Stomach smooth muscle (tissue), 2 donors: ENCODE data around the gene NOS3.

Experiments used
- H3K27ac ChIP-seq: one replicate; pipeline ENCODE4 v1.7.0; 2013; ENCODE audit warnings: mild to moderate bottlenecking, low read length, inconsistent platforms
- H3K27me3 ChIP-seq, 2 donors: one replicate each; pipeline ENCODE4 v1.7.0; 2013; ENCODE audit warnings: low read length in 2 of 2; ENCODE audit not compliant: insufficient read depth in 2 of 2, control insufficient read depth in 1 of 2
- H3K36me3 ChIP-seq, 2 donors: one replicate each; pipeline ENCODE4 v1.7.0; 2013; ENCODE audit warnings: low read length in 2 of 2; ENCODE audit not compliant: control insufficient read depth in 2 of 2, insufficient read depth in 2 of 2
- H3K4me1 ChIP-seq: one replicate; pipeline ENCODE4 v1.7.0; 2013; ENCODE audit warnings: low read length; ENCODE audit not compliant: control insufficient read depth, insufficient read depth
- H3K4me3 ChIP-seq, 2 donors: one replicate each; pipeline ENCODE4 v1.7.0; 2013; ENCODE audit warnings: low read length in 2 of 2
- H3K9ac ChIP-seq, 2 donors: one replicate each; pipeline ENCODE4 v1.7.0; 2013; ENCODE audit warnings: low read length in 2 of 2, mild to moderate bottlenecking in 1 of 2
- H3K9me3 ChIP-seq, 2 donors: one replicate each; pipeline ENCODE4 v1.7.0; 2013; ENCODE audit warnings: low read length in 2 of 2; ENCODE audit not compliant: control insufficient read depth in 2 of 2
- donor health status: healthy.
- donor health status: Pancreatic carcinoma.

NOS3 gene

GRCh38 chr7:150974468-150975391, 16.1 kb upstream of the NOS3 start:
- Histone ChIP-seq H3K27me3 (peaks cover 0 to 2% of the 10 kb centered on the region in 2 donors), H3K9ac (peak overlapping the region; percentile 51 to 59), H3K36me3 (no peaks in the 10 kb centered on the region), H3K4me3 (peak overlapping the region; percentile 66 to 86), H3K9me3 (no peaks in the 10 kb centered on the region), H3K4me1 (peaks cover 89% of the 10 kb centered on the region), H3K27ac (peak overlapping the region; percentile 92)

GRCh38 chr7:150975536-150976319, 15.1 kb upstream of the NOS3 start:
- H3K4me3 ChIP-seq = peak overlapping the region; percentile 66 to 86
- peaks cover 0 to 2% of the 10 kb centered on the region in 2 donors for H3K27me3 ChIP-seq
- peaks cover 86% of the 10 kb centered on the region for H3K4me1 ChIP-seq
- no peaks in the 10 kb centered on the region for H3K9me3 ChIP-seq
- peak overlapping the region; percentile 59 to 60 for H3K9ac ChIP-seq
- no peaks in the 10 kb centered on the region for H3K36me3 ChIP-seq
- H3K27ac ChIP-seq = peak overlapping the region; percentile 92

- no peaks in the 10 kb centered on the region for H3K36me3 ChIP-seq
- H3K27me3 ChIP-seq = peaks cover 0 to 2% of the 10 kb centered on the region in 2 donors
- peaks cover 76% of the 10 kb centered on the region for H3K4me1 ChIP-seq
- H3K9me3 ChIP-seq = no peaks in the 10 kb centered on the region
- peak overlapping the region; percentile 92 for H3K27ac ChIP-seq
- H3K9ac ChIP-seq = peak overlapping the region; percentile 59 to 81
- peak overlapping the region; percentile 78 to 86 for H3K4me3 ChIP-seq
Measured at GRCh38 chr7:150976529-150977381, 14.1 kb upstream of the NOS3 start.

- no peaks in the 10 kb centered on the region for H3K36me3 ChIP-seq
- peaks cover 0 to 2% of the 10 kb centered on the region in 2 donors for H3K27me3 ChIP-seq
- H3K4me1 ChIP-seq = peaks cover 68% of the 10 kb centered on the region
- H3K4me3 ChIP-seq = peak overlapping the region; percentile 78 to 86
- H3K9ac ChIP-seq = peak overlapping the region; percentile 59 to 81
- H3K9me3 ChIP-seq = no peaks in the 10 kb centered on the region
- H3K27ac ChIP-seq = peak overlapping the region; percentile 92
Measured at GRCh38 chr7:150977382-150978125, 13.3 kb upstream of the NOS3 start.

GRCh38 chr7:150978126-150978789, 12.6 kb upstream of the NOS3 start, which contains the start of gene KCNH2:
Gene KCNH2 (minus strand): TSS chr7:150978321. CDS start chr7:150977913, 408 bp downstream.
- Histone ChIP-seq H3K9me3 (no peaks in the 10 kb centered on the region), H3K36me3 (no peaks in the 10 kb centered on the region), H3K4me1 (peaks cover 61% of the 10 kb centered on the region), H3K27ac (peak within 1 kb of the TSS; percentile 92), H3K4me3 (peak within 1 kb of the TSS; percentile 78 to 86), H3K9ac (peak within 1 kb of the TSS; percentile 59 to 81), H3K27me3 (peaks cover 0 to 2% of the 10 kb centered on the region in 2 donors)

DNA sequence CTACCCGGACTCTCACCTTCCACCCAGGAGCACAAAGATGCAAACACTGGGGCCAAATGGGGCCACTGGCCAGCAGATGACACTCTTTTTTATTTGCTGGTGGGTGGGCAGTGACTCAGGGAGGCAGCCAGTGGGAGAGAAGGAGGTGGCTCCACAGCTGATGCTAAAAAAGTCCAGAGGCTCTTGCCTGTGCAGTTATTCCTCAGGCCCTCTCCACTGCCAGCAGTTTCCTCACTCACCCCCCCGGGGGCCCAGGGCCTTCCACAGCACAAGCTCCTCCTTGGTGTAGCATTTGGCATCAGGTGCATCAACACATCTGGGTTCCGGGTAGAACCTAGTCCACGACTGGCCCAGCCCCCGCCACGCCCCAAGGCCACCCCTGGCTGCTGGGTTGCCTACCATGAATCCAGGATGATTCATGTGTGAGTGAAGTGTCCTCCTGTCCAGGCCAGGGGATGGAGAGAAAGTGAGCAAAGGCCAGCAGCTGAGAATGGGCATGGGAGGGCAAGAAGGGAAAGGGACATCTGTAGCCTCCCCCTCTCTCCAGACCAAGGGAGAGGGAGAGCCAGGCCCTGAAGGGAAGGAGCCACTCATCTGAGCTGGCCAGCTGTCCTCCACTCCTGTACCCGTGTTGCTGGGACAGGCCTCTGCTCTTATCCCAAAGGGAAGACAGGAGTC, 11.0 kb upstream of the NOS3 start:
- H3K27me3 ChIP-seq = peaks cover 0 to 2% of the 10 kb centered on the region in 2 donors
- peak overlapping the region; percentile 88 for H3K27ac ChIP-seq
- peak overlapping the region in 1 of 2 donors; percentile 47 for H3K9ac ChIP-seq

GRCh38 chr7:150980663-150981062, 10.2 kb upstream of the NOS3 start:
- H3K27me3 ChIP-seq = peaks cover 0 to 2% of the 10 kb centered on the region in 2 donors
- peak overlapping the region; percentile 88 for H3K27ac ChIP-seq
- H3K4me3 ChIP-seq = no peak overlapping the region
- peaks cover 37% of the 10 kb centered on the region for H3K4me1 ChIP-seq
- no peaks in the 10 kb centered on the region for H3K9me3 ChIP-seq
- H3K9ac ChIP-seq = no peak overlapping the region
- H3K36me3 ChIP-seq = no peaks in the 10 kb centered on the region

More for the DNA sequence above, 11.0 kb upstream of the NOS3 start:
- Histone ChIP-seq H3K4me1 (peaks cover 45% of the 10 kb centered on the region), H3K4me3 (peak overlapping the region; percentile 35 to 74), H3K36me3 (no peaks in the 10 kb centered on the region), H3K9me3 (no peaks in the 10 kb centered on the region)

- no peaks in the 10 kb centered on the region for H3K36me3 ChIP-seq
- H3K9me3 ChIP-seq = no peaks in the 10 kb centered on the region
- H3K27ac ChIP-seq = no peak overlapping the region
- H3K9ac ChIP-seq = no peak overlapping the region
- no peak overlapping the region for H3K4me3 ChIP-seq
- H3K4me1 ChIP-seq = peaks cover 35% of the 10 kb centered on the region
- peaks cover 0 to 2% of the 10 kb centered on the region in 2 donors for H3K27me3 ChIP-seq
Measured at GRCh38 chr7:150981644-150982043, 9.2 kb upstream of the NOS3 start.

DNA sequence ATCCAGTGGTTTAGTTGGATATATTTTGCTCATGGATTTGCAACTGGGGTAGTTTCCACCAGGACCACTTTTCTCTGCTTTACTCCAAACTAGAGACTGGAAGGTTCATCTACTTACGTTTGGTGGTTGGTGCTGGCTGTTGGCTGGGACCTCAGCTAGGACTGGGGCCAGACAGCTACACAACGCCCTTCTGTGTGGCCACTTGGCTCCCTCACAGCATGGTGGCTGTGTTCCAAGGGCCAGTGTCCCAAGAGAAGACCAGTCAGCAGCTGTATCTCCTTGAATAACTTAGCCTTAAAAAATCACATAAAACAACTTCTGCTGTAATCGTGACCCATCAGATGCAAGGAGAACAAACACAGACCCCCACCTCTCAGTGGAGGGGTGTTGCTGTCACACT, 8.5 kb upstream of the NOS3 start:
- Histone ChIP-seq H3K27me3 (no peaks in the 10 kb centered on the region), H3K4me1 (peaks cover 28% of the 10 kb centered on the region), H3K36me3 (no peaks in the 10 kb centered on the region), H3K9me3 (no peaks in the 10 kb centered on the region), H3K9ac (no peak overlapping the region), H3K4me3 (no peak overlapping the region), H3K27ac (no peak overlapping the region)
